HUDEP-2 (cell line): Measurements from ENCODE around the gene HOXC12.

ENCODE experiments used
- DNase-seq, 76 experiments: peaks; one replicate each; lab custom pipeline; 2025; ENCODE audit not compliant: unreplicated experiment in 76 of 76; lab: John Stamatoyannopoulos, UW

The HOXC12 gene

DNA sequence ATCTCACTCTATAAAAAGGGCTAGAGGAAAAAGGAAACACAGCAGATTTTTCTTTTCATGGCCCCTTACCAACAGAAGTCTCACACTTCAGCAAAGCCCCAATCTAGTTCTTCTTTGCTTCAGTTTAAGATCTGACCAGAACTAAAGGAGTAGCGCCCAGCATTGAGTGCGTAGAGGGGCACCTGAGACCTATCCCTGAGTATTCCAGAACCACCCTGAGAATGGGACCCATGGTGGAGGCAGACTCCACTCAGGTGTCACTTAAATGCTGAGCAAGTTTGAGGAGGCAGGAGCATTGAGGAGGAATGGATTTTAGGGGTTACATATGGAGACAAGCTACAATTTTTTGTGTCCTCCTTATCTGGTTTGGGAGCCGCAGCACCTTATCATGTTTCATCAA is 16.4 kb downstream of the HOXC12 start:
- no peak for DNase-seq

DNA sequence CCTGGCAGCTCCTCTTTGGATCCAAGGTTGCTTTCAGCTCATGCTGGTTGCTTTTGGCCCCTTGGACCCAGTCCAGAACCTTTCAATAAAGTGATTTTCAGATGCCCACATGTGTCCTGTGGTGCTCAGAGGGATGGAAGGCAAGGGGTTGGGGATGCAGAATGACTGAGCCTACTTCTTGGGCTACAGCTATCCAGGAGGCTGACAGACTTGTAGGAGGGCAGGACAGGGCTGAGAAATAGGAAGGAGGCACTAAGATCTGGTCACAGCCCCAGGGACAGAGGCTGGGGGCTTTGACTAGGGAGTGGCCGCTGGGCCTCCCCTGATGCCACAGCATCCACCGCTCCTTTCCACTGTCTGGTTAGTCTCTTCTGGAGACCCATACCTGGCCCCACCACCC is 17.0 kb downstream of the HOXC12 start:
- no peak for DNase-seq

DNA sequence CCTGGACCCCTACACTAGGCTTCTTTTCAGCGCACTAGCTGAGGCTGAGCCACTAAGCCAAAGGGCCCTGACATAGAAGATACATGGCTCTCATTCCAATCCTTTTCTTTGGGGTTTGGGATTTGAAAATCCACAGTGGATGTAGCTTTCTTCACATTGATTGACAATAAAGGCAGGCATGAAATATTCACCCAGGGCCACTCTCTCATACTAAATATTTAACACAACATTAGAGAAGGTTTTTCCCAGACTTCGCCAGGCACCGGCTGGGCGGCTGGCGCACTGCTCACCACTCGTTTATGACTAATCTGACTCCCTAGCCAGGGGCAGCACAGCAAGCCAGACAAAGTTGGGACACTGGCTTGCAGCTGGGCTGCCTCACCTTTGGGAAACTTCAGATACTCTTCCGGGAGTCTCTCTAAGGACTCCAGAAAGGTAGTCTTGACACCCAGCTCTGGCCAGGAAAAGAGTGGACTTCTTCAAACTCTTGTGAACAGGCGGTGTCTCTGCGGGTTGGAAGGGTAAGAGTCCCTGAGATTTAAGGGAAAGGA is 17.5 kb downstream of the HOXC12 start:
- no peak for DNase-seq

DNA sequence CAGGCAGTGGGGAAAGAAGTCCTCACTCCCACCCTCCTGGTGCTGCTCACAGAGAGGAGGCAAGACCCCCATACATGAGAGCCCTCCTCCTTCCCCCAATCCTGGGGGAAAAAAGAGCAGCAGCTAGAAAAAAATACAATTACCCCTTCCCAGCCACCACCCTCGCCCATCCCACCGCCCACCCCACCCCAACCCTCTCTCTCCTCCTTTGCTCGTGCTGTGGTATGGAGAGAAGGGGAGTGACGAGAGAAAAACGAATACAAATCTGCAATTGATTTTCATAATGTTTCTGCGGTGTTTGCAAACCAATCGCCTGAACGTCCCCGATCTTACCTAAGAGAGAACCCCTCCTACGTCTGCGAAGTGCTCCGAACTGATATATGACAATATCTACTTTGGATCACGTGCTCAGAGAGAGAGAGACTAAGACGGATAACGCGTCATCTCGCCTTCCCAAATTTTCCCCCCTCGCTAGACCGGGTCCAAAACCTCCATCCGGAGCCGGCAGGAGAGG is 18.1 kb downstream of the HOXC12 start, which contains the start of gene HOXC11:
TSS of gene HOXC11 (plus strand) at position 405 of the 514 bp plus-strand sequence. CDS start 116 bp downstream, outside the sequence.
- no peak for DNase-seq

DNA sequence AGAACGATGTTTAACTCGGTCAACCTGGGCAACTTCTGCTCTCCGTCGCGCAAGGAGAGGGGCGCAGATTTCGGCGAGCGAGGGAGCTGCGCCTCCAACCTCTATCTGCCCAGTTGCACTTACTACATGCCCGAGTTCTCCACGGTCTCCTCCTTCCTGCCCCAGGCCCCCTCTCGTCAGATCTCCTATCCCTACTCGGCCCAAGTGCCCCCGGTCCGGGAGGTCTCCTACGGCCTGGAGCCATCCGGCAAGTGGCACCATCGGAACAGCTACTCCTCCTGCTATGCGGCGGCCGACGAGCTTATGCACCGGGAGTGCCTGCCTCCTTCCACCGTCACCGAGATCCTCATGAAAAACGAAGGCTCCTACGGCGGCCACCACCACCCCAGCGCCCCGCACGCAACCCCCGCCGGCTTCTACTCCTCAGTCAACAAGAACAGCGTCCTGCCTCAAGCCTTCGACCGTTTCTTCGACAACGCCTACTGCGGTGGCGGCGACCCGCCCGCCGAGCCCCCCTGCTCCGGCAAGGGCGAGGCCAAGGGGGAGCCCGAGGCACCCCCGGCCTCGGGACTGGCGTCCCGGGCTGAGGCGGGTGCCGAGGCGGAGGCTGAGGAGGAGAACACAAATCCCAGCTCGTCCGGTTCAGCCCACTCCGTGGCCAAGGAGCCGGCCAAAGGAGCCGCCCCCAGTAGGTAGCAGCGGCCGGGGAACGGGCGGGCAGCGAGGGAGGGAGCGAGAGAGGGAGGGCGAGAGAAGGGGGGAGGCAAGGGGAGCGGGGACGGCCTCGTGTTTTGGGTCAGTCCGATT is 18.7 kb downstream of the HOXC12 start:
- DNase-seq: no peak

DNA sequence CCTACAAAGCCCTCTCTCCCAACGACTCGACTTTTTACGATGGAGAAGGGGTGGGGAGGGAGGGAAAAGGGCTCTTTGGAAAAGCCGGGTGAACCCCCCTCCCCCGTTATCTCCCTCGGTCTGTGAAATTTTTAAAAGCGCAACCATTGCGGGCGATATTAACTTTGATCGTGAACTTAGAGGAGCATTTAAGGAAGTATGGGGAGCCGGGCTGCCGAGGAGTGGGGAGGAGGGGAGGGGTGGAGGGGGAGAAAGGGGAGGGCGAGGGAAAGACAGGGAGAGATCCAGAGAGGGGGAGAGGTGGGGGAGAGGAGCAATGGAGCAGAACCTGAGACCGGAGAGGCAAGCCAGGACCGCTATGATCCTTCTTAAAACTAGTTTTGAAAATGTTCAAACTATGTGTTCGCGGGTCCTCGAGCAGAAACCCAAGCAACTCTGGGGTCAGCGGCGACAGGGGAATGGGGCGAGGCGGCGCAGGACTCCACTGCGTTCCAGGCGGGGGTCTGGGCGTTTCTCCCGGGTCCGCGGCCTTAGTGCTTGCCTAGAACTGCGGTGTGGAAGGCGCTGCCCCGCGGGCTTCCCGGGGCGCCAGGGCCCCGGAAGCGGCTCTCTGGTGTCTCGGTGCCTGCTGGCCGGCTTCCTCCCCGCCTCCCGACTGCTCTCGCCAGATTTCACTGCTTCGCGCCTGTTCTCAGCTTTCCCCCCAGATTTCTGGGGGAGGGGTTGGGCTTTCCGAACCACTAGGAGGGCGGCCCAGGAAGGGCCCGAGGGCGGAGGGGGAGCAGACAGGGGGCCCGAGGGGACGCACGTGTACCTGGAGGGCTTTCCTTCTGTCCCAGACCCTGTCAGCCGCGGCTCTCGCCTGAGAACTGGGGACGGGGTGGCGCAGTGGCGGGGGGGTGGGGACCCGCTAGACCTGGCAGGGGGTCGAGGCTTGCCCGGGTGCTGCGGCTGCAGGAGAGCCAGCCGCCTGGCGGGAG is 19.7 kb downstream of the HOXC12 start, which contains the start of gene HOTAIR:
TSS of gene HOTAIR (minus strand) at position 871 of the 980 bp plus-strand sequence.
- no peak for DNase-seq

DNA sequence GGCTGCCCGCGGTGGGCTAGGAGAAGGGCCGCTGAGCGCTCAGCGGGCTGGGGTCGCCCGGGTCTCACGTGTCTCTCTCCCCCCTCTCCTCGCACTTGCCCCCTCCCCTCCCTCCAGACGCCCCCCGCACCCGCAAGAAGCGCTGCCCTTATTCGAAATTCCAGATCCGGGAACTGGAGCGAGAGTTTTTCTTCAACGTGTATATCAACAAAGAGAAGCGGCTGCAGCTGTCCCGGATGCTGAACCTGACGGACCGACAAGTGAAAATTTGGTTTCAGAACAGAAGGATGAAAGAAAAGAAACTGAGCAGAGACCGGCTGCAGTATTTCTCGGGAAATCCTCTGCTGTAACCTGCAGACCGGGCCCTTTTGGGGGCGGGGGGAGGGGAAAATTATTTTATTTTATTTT is 20.4 kb downstream of the HOXC12 start:
- DNase-seq: no peak

DNA sequence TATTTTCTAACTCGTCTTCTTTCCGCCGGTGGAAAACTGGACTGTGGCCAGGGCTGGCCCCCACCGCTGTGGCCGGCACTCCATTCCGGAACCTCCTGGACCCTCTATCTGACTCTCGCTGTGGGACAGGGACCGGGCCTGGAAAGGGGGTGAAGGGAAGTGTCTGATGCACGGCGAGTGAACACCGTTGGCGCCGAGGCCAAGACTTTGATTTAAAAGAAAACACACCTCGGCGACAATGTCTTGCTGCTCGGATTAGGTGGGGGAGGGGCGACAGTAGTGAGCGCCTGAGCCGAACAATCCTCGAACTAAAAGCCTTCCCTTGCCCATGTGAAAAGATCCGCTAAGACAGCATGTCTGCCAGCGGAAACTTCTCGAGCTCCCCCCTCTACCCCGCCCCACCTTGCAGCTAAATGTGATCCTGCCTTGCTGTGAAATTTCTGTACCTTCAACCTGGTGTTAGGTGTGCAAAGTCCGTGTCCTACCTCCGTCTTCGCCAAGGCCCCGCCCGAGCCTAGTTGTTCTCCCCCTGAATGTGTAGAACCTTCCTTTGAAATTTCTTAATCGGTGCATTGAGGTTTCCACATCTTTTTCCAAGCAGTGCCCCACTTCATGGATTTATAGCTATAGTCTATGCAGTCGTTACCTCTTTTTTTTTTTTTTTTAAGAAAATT is 20.9 kb downstream of the HOXC12 start:
- DNase-seq: no peak

DNA sequence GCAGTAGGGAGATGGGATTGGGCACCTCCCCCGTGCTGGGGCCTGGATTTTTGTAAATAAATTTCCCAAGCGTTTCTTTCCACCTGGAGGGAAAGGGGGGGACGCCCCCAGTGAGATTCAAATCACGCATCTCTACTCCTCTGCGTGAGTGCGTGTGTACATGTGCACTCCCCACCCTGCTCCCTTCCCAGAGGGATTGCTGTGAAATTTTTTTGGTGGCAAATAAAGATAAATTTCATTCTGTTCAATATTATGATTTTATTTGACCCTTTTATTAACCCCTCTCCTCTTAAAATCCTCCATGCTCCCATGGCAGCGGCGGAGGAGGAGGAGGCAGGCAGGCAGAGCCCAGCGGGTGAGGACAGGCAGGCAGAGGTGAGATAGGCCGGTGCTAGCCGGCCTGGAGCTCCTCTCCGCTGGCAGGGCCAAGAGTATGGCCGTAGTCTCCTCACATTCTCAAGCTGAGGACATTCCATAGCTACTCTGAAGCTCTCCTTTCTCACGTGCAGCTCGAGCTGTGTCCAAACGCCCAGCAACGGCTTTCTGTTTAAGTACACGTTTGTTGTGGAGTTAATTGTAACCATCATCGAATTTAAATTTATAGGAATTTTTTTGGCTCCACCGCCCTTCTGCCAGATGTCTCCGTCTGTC is 21.6 kb downstream of the HOXC12 start:
- DNase-seq: no peak

DNA sequence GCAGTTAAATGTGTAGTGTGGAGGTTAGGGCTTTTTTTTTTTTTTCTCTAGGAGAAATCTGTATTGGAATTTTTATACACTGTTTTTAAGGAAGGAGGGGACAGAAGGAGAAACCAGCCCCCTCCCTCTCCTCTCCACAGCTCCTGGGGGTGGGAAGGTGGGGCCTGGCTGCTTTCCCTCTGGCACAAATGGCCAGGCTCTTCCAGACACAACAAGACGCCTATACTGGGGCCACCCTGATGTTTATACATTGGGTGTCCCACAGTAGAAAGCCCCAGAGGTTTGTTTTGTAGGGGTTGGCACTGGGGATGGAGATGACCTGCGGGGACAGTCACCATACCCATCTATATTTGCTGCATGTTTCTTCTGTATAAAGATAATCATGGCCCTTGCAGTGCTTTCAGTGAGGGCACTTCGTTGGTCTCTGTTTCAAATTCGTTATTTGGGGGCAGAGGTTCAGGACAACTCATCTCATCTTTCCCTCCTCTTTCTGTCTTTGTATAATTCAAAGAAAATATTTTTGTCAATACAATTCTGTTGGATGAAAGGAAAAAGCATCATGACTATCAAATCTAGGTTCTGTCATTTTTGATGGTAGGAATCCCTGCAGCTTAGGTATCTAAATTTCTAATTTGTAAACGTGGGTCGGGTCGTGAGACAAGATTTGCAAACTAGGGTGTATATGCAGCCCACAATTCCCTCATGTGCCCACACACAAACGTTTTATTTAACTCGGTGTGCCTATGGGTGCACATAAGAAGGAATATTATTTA is 22.3 kb downstream of the HOXC12 start:
- DNase-seq: no peak

DNA sequence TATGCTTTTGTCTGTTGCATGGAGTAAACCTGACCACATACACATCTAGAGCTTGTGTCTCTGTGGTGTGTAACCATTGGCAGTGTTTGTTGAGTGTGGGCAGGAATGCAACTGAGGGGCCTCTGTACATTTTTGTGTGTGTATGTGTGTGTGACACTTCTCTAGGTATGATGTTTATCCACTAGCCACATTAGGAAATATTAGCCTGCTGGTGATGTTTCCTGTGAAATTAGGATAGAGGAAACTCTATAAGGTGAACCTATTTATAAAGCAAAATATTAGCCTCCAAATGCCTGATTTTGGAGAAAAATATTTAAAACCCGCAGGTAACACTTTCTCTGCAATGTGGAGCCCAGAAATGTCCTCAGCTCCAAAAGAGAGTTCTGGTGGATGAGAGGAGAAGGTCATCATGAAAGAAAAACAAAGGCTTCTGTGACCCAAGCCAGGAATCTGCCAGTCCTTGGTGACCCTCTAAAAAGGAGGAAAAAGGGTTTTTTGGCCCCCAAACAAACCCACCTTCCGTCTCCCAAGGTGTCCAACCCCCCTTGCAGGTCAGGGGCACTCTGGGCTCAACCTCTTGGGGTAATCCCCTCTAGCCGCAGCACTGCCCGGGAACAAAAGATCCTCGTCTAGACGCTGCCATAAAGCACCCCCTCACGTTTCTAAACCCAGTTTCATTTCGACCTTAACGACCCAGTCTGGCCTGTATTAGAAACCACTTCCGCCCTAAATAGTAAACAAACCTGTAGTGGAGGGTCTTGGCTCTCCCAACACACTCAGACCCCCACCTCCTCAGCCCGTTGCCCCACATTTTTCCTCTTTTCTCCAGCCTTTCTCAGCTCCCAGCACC is 23.1 kb downstream of the HOXC12 start:
- no peak for DNase-seq

DNA sequence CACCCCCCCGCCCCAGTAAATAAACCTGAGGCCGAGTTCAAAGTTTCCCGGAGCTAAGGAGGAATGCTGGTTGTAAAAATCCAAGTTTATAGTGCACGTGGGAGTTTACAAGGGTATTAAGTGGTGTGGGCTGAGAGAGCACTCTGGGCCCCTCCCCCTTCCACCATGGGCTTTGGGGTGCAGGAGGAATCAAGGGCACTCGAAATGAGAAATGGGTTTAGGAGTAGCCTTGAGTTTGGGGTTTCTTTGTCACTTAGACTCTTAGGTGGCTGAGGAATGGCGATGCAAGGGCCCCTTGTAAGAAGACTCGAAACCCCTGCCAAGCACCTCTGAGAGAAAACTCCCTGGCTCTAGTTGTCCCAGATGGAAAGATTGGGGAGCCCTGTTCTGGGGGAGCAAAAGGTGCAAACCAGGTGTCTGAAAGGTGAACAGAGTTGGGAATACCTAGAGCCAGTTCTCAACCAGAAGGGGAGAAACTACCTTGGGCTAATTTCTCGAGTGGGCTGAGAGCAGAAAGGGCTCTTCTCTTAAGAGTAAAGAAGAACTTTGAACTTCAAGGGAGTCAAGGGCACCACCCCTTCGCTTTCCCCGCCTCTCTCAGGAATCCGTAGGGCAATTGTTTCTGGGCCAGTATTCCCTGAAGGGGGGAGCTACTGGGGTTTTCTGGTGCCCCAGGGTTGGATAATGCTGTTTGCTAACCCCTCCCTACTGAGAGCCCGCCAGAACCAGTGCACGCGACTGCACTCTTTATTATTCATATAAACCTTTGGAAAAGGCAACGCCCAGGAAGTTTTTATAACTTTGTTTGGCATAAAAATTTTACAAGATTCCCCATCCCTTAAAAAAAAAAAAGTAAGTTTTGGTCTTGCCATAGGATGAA is 24.0 kb downstream of the HOXC12 start:
- no peak for DNase-seq

DNA sequence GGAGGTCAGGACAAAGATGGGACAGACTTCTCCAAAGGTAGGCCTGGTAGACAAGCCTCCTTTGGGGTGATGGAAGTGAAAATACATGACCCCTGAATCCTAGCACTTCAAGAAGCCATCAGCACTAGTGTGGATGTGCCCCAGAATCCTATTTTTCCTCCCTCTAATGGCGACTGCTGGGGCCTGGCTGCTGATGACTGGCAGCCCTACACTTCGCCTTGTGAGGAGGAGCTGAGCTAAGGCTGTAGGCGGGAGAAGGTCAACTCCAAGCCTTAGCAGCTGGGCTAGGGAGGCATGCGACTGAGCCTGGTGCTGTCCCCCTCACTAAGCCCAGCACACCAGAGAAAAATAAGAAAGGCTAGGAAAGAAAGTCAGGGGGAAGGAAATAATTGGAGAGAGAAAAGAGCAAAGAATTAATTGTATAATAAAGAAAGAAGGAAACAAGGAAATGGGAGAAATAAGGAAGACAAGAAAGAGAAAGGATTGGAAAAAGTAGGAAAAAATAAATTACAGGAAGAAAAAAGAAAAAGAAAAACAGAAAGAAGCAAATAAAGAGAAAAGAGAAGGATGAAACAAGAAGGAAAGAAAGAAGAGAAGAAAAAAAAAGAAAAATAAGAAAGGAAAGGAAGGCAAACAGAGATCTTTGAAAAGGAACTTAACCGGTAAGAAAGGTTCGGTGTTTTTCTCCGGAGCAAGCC is 25.6 kb downstream of the HOXC12 start:
- no peak for DNase-seq

DNA sequence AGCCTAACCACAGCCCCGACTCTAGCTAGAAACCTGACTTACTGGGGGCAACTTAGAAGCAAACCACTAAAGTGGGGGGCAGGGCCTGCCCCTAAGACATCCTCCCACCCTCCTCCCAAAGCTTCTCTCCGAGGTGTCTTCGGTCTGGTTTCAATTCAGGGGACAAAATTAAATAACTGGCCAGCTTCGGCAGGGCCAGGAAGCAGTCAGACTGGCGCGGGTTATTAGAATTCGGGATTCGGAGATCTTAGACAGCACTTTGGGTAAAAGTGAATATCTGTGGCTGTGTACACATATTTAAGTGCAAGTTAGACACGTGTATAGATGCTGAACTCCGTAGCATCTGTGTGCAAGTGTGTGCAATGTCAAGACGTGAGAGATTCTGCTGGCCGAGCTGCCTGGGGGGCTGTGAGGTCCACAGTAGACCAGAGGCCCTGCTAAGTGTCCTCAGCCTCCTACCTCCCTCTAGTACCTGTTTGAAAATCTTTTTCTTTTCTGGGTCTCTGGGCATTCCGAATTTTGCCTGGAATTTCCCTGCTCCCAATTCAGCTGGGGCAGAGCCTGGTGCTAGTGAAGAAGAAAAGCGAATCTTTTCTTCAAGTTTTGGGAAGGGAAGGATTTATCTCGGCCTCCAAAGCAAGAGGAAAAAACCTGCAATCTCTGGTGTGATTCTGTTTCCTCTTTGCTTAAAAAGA is 26.2 kb downstream of the HOXC12 start:
- DNase-seq: no peak

DNA sequence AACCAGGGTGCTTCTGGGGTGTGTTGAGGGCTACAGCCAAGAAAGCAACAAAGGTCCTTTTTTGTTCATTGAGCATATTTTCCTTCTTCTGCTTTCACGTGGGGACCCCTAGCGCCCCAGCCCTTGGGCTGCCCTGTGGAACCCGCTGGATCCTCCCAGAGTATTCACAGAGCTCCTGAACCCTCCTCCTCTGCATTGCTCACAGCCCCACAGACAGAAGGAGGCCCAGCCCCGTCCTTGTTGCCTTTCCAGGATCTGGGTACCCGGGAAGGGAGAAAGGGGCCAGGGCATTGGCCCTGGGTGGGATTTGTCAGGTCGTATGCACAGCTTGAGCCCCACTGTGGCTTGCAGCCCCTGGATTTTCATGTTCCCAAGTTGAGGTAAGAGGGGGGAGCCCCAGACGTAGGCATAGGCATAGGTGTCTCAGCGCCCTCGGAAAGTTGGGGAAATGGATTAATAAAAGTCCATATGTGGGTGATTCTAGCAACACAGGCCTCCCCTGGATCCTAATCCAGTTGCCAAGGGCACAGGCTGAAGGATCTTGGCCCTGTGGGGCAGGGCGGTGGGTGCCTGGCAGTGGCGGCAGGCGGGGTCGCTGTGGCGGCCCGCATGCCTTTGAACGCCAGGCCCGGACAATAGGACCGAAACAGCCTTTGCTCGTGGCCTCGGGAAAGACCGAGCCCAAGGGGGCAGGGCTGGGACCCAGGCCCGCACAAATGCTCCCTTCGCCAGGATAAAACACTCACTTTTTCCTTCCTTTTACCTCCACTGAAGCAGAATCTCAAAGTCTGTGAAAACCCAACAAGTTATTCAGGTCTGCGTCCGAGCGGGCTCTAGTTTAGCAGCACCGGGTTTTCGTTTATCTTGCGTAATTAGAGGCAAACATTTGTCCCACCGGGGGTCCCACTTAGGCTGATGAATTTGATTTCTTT is 27.2 kb downstream of the HOXC12 start:
- DNase-seq: no peak
